Epithelial cell of prostate (primary cell): Measurements from ENCODE around the gene SH3PXD2A.
"Not testable (repeated sequence)": the region's sequence is repeated elsewhere in the genome, so short reads cannot be mapped to it uniquely, and the experiment has no call there.

Experiments used
- DNase-seq: peaks from one replicate; pipeline ENCODE4 v3.0.0-alpha.2; 2011; ENCODE audit warnings: low read depth, low spot score
- H3K27ac ChIP-seq: fragments of 450-650 bp; 2 replicates; pipeline ENCODE4 v1.5.1; 2017; ENCODE audit warnings: mild to moderate bottlenecking

Gene SH3PXD2A

DNA sequence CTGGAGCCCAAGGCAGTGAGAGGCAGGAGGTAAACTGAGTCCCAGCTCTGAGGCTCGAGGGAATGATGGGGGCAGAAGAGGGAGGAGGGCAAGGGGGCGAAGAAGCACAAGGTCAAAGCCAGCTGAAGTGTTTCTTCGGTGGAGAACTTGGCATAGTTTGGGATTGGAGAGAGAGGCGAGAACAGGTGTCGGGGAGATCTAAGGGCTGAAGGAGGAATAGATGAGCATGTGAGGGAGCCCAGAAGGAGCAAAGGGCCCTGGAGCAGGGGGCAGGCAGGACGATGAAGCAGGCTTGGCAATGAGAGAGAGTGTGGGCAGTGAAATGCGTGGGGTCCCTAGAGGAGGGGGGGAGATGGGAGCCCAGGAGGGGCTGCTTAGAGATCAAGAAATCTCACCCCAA lies 35.9 kb downstream of the SH3PXD2A start:
- no peak for DNase-seq
- H3K27ac ChIP-seq, result no peak overlapping the region

- H3K27ac ChIP-seq, result peak overlapping the region; percentile 5
- no peak for DNase-seq
Observed at GRCh38 chr10:103818765-103819374, 36.5 kb downstream of the SH3PXD2A start.

- H3K27ac ChIP-seq, result peak overlapping the region; percentile 5
- DNase-seq, result no peak
Observed at GRCh38 chr10:103818105-103818504, 37.3 kb downstream of the SH3PXD2A start.

GRCh38 chr10:103816431-103816830 lies 38.9 kb downstream of the SH3PXD2A start:
- no peak for DNase-seq

DNA sequence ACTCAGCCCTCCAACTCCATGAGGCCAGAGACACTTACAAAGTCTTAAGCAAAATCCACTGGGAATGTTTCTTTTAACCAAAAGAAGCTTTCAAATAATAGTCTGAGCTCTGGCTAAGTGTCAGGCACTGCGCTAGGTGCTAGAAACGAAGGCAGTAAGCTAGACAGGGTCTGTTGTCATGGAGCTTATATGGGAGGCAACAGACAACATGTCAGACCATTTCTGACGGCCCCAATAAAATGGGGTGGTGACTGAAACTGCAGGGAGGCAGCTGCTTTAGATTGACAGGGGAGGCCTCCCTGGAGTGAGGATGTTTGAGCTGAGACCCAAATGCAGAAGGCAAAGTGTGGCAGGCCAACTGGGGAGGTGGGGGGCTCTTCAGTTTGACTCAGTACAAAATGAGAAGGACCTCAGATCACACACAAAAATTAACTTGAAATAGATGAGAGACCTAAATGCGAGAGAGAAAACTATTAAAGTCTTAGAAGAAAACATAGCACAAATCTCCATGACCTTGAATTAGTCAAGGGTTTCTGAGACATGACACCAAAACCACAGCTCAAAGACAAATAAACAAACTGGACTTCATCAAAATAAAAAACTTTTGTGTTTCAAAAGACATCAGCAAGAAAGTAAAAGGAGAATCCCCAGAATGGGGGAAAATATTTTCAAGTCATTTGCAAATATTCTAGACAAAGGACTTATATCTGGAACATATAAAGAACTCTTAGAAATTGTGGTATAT lies 40.6 kb downstream of the SH3PXD2A start:
- no peak for DNase-seq
- H3K27ac ChIP-seq, result no peak overlapping the region

More at GRCh38 chr10:103816431-103816830, 38.9 kb downstream of the SH3PXD2A start:
- H3K27ac ChIP-seq, result peak overlapping the region; percentile 19

GRCh38 chr10:103814105-103814504 lies 41.3 kb downstream of the SH3PXD2A start:
- H3K27ac ChIP-seq, result no peak overlapping the region
- no peak for DNase-seq

GRCh38 chr10:103813312-103813711 lies 42.1 kb downstream of the SH3PXD2A start:
- H3K27ac ChIP-seq, DNase-seq: not testable (repeated sequence)

GRCh38 chr10:103812432-103812831 lies 42.9 kb downstream of the SH3PXD2A start:
- H3K27ac ChIP-seq, result no peak overlapping the region
- DNase-seq, result no peak

DNA sequence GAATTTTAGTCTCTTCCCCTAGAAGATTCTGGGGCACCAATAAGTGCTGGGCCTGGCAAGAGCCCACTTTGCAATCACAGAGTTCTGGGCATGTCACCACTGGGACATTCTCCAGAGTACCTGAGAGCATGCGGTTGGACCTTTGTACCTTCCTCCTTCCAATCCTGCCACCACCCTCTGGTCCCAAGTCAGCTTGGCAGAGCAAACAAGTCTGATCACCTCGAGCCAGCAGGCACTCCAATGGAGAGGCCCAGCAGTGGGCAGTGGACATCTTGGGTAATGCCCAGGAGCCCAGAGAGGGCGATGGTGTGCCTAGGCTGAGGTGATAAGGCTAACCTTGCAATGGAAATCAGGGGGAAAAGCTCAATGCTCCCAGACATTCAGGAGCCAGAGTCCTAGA lies 43.4 kb downstream of the SH3PXD2A start:
- no peak for DNase-seq
- no peak overlapping the region for H3K27ac ChIP-seq

- H3K27ac ChIP-seq, result no peak overlapping the region
- no peak for DNase-seq
Observed at GRCh38 chr10:103811463-103811862, 43.9 kb downstream of the SH3PXD2A start.

DNA sequence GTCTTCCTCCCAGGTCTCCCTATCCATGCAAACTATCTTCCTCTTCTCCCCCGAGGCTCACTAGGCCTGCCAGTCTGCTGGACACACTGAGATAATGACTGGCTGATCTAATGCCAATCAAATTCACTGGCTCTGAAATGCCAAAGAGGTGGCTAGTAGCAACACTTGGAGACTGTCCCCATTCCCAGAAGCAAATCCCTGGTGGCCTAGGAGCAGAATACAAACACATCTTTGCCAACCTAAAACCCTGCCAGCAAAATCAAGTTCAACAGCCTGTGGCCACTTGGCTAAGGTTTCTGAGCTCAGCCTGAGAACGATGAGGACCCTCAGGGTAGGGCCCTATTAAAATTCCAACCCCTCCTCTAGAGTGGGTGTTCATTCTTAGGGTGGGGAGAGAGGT lies 46.6 kb downstream of the SH3PXD2A start:
- H3K27ac ChIP-seq, result no peak overlapping the region
- no peak for DNase-seq

DNA sequence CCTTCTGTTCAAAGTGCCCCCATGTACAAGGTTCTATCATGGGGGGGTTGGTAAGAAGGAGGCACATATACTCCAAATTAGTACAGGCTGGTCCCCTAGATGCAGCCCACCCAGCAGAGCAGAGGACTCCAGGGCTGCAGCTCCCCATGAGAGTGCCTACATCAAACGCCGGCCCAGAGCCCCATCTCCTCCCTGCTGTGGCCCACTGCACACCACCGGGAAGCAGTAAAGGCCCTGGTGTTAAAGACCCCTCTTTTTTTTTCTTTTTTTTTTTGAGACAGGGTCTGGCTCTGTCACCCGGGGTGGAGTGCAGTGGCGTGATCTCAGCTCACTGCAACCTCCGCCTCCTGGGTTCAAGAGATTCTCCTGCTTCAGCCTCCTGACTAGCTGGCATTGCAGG lies 47.4 kb downstream of the SH3PXD2A start:
- H3K27ac ChIP-seq, result no peak overlapping the region
- no peak for DNase-seq

- no peak for DNase-seq
- H3K27ac ChIP-seq, result no peak overlapping the region
Observed at GRCh38 chr10:103806395-103807187, 48.8 kb downstream of the SH3PXD2A start.

DNA sequence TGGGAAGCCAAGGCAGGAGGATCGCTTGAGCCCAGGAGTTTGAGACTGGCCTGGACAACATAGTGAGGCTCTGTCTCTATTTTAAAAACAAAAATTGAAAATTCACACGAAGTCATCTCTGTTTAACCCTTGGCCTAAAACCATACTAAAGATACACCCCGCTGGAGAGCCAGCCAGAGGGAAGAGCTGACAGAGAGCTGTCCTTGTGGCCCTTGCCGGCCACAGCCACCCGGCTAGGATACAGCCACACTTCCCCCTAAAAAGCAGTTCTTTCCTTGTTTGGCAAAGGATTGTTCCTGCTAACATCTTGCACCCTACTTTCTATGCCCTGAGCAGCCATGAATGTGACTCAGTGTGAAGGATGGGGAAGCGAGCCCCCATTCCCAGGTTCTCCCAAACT lies 49.6 kb downstream of the SH3PXD2A start:
- DNase-seq, result no peak
- no peak overlapping the region for H3K27ac ChIP-seq

GRCh38 chr10:103804871-103805270 lies 50.5 kb downstream of the SH3PXD2A start:
- no peak for DNase-seq
- H3K27ac ChIP-seq, result peak overlapping the region; percentile 72

- H3K27ac ChIP-seq, result peak overlapping the region; percentile 72
- no peak for DNase-seq
Observed at GRCh38 chr10:103803941-103804340, 51.4 kb downstream of the SH3PXD2A start.

DNA sequence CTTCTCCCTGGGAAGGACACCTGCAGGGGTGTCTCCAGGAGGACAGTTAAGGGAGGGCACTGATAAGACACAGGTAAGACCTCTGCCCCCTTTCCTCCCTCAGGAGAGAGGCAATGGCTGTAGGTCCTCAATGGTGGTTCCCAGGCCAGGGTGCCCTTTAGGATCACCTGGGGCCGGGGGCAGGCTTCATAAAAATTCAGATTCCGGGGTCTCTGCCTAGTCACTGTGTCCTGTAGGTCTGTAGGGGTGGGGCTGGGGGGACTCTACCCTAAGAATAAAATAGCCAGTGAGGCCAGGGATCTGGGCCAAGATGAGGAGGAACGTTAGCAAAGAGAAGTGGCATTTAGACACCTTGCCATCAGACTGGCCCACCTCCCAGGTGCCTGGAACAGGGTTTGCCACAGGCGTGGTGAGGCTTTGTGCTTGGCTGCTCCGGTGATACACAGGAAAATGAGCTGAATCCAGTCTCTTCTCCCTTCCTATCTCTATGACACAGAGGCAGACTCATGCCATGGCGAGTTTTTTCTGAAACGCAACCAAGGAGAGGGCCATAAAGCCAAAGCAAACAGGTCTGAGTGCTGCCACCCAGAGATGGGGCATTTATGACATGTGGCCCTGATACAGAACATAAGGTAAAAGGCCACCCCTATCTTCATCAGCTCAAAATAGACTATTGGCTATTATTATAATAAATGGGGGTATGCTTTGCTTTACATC lies 52.6 kb downstream of the SH3PXD2A start:
- H3K27ac ChIP-seq, result peak overlapping the region; percentile 72
- no peak for DNase-seq

GRCh38 chr10:103802081-103802480 lies 53.3 kb downstream of the SH3PXD2A start:
- no peak for DNase-seq
- peak overlapping the region; percentile 72 for H3K27ac ChIP-seq

DNA sequence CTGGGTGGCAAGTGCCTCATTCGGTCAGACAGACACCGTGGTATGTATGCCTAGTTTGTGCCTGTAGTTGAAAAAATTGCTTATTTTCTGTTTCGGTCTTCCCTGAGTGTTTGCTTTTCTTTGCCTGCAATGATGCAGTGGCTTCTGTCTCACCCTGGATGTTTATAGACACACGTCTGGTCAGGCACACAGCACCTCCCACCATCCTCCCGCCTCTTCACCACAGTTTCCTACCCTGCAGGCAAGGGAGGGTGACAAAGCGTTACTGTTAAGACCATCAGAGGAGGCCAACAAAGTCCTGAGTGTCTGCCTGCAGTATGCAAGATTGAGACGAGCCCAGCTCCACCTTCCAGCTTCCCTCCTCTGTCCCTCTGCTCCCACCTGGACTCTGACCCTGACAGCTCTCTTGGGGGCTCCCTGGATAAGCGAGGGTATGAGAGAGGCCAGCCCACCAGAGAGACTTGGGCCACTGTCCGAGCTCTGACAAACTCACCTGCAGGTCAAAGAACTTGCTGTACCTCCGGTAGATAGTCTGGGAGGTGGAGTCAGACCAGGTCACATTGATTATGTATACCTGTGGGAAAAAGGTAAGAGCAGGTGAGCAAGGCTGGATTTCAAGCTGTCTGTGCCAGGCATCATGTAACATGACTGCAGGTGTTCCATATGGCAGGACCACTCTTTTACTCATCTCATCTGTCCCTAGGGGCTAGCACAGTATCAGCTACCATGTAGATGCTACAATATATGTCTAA lies 54.4 kb downstream of the SH3PXD2A start:
- peak; percentile 92 for DNase-seq
- H3K27ac ChIP-seq, result peak overlapping the region; percentile 72

- H3K27ac ChIP-seq, result peak overlapping the region; percentile 72
- DNase-seq, result no peak
Observed at GRCh38 chr10:103800089-103800488, 55.3 kb downstream of the SH3PXD2A start.
